ENCODE measurements around the gene WWTR1. TPM values are rescaled to one million over a fixed set of nuclear protein-coding genes. Genes with fewer than 3 reads are reported as not detected.

The WWTR1 gene
- total RNA-seq, 2 donors from 2014 or later = 17.3 to 18.5 TPM

- Histone ChIP-seq H3K27ac (ENCODE audit: low read depth, low read length) (no peak overlapping the region), H3K4me3 (ENCODE audit: low read length) (no peak overlapping the region), H3K4me1 (ENCODE audit: control insufficient read depth, insufficient read depth, low read length) (peaks cover 19% of the 10 kb centered on the region), H3K27me3 (ENCODE audit: control insufficient read depth, insufficient read depth, low read length, poor library complexity, severe bottlenecking) (no peaks in the 10 kb centered on the region), H3K9ac (ENCODE audit: extremely low read depth, low read length, poor library complexity, severe bottlenecking) (no peak overlapping the region), H3K9me3 (ENCODE audit: control insufficient read depth, low read length) (no peaks in the 10 kb centered on the region), H3K36me3 (ENCODE audit: control insufficient read depth, insufficient read depth, low read length) (peaks cover 5% of the 10 kb centered on the region)
- peak overlapping the region; percentile 59 for H3K27ac Mint-ChIP-seq
- no peak for TF ChIP-seq CTCF (conservative IDR thresholded peaks at IDR 0.05)
- H3K4me1 Mint-ChIP-seq = peaks cover 53% of the 10 kb centered on the region
- 37% methylated on average over 3 of the region's 3 CpGs; no CpG with 5 or more reads in 1 of the 2 experiments for WGBS, 2 experiments (ENCODE audit: insufficient coverage in 1 of 2, insufficient read length in 1 of 2)
- no peaks in the 10 kb centered on the region for H3K36me3 Mint-ChIP-seq (ENCODE audit: low read depth)
- peak; percentile 70 for DNase-seq
- H3K4me3 Mint-ChIP-seq = no peak overlapping the region
- no peaks in the 10 kb centered on the region for H3K27me3 Mint-ChIP-seq (ENCODE audit: insufficient read depth)
- no peaks in the 10 kb centered on the region for H3K9me3 Mint-ChIP-seq
These were observed 123.0 kb downstream of the WWTR1 start for GRCh38 chr3:149534671-149535332.

DNA sequence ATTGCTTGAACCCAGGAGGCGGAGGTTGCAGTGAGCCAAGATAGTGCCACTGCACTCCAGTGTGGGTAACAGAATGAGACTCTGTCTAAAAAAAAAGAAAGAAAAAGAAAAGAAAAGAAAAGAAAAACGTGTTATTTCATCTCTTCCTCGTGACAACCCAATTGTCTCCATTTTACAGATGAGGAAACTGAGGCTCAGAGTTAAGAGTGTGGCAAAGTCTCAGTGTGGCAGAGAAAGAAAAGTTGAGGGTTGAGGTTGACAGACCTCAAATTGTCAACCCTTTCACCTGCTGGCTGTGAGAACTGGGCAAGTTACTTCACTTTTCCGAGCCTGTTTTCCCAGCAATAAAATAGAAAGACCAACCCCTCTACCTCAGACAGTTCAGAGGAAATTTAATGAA lies 123.7 kb downstream of the WWTR1 start:
- H3K4me1 ChIP-seq (ENCODE audit: control insufficient read depth, insufficient read depth, low read length) = peaks cover 19% of the 10 kb centered on the region
- H3K27me3 Mint-ChIP-seq (ENCODE audit: insufficient read depth) = no peaks in the 10 kb centered on the region
- 90 to 91% methylated on average over 2 to 4 of the region's 4 CpGs for WGBS, 2 experiments (ENCODE audit: insufficient coverage in 1 of 2, insufficient read length in 1 of 2)
- H3K4me3 Mint-ChIP-seq = no peak overlapping the region
- no peak for TF ChIP-seq CTCF (conservative IDR thresholded peaks at IDR 0.05)
- H3K27me3 ChIP-seq (ENCODE audit: control insufficient read depth, insufficient read depth, low read length, poor library complexity, severe bottlenecking) = no peaks in the 10 kb centered on the region
- no peaks in the 10 kb centered on the region for H3K36me3 Mint-ChIP-seq (ENCODE audit: low read depth)
- no peak overlapping the region for H3K4me3 ChIP-seq (ENCODE audit: low read length)
- H3K36me3 ChIP-seq (ENCODE audit: control insufficient read depth, insufficient read depth, low read length) = peaks cover 8% of the 10 kb centered on the region
- H3K27ac ChIP-seq (ENCODE audit: low read depth, low read length) = no peak overlapping the region
- no peaks in the 10 kb centered on the region for H3K9me3 ChIP-seq (ENCODE audit: control insufficient read depth, low read length)
- H3K27ac Mint-ChIP-seq = no peak overlapping the region
- DNase-seq = no peak
- no peaks in the 10 kb centered on the region for H3K9me3 Mint-ChIP-seq
- H3K4me1 Mint-ChIP-seq = peaks cover 51% of the 10 kb centered on the region
- H3K9ac ChIP-seq (ENCODE audit: extremely low read depth, low read length, poor library complexity, severe bottlenecking) = no peak overlapping the region

DNA sequence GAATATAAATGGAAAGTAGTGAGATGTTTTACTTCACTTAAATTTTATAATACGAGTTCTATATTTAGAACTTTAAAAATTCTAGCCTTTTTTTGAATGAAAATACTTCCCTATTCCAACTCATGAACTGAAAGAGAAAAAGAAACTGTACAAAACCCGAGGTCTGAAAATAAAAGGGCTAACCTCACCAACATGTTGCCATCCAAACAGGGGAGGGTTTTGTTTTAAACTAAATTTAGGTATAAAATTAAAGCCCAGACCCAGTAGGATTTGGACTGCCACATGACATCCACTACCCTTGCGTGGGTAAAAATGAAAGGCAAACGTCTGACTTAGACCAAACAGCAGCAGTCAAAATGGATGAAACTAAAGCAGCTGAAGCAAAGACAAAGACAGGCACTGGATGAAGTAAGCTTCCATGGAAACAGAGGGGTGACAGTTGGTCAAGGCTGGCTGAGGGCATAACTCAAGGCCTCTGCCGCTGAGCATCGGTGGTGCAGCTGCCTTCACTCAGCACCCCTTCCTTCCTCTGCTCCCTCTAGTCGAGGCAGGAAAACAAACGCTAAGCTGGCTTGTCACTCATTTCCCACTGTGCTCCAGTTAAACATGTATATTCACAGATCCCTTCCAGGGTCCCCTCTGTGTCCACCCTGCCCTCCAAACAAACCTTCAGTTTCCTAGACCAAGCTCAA lies 125.2 kb downstream of the WWTR1 start:
- Histone ChIP-seq H3K4me3 (ENCODE audit: low read length) (no peak overlapping the region), H3K9me3 (ENCODE audit: control insufficient read depth, low read length) (no peaks in the 10 kb centered on the region), H3K27me3 (ENCODE audit: control insufficient read depth, insufficient read depth, low read length, poor library complexity, severe bottlenecking) (no peaks in the 10 kb centered on the region), H3K4me1 (ENCODE audit: control insufficient read depth, insufficient read depth, low read length) (peaks cover 9% of the 10 kb centered on the region), H3K27ac (ENCODE audit: low read depth, low read length) (peak overlapping the region; percentile 62), H3K9ac (ENCODE audit: extremely low read depth, low read length, poor library complexity, severe bottlenecking) (no peak overlapping the region), H3K36me3 (ENCODE audit: control insufficient read depth, insufficient read depth, low read length) (peaks cover 8% of the 10 kb centered on the region)
- Mint-ChIP-seq H3K27ac (no peak overlapping the region), H3K36me3 (ENCODE audit: low read depth) (no peaks in the 10 kb centered on the region), H3K9me3 (no peaks in the 10 kb centered on the region), H3K4me1 (peaks cover 55% of the 10 kb centered on the region), H3K4me3 (no peak overlapping the region), H3K27me3 (ENCODE audit: insufficient read depth) (no peaks in the 10 kb centered on the region)
- no peak for TF ChIP-seq CTCF (conservative IDR thresholded peaks at IDR 0.05)
- no peak for DNase-seq
- 40 to 66% methylated on average over 2 to 6 of the region's 8 CpGs for WGBS, 2 experiments (ENCODE audit: insufficient coverage in 1 of 2, insufficient read length in 1 of 2)

All from endodermal cell (in vitro differentiated cells).